Measurements from ENCODE around the gene FBRSL1. TPM values are rescaled to one million over a fixed set of nuclear protein-coding genes. Genes with fewer than 3 reads are reported as not detected.
"Not testable (repeated sequence)": the region's sequence is repeated elsewhere in the genome, so short reads cannot be mapped to it uniquely, and the experiment has no call there.

FBRSL1 gene
- total and polyA plus RNA-seq, 2 donors (not counting 1 experiment from before 2014, with no cell fraction given): 62.6 to 112 TPM

DNA sequence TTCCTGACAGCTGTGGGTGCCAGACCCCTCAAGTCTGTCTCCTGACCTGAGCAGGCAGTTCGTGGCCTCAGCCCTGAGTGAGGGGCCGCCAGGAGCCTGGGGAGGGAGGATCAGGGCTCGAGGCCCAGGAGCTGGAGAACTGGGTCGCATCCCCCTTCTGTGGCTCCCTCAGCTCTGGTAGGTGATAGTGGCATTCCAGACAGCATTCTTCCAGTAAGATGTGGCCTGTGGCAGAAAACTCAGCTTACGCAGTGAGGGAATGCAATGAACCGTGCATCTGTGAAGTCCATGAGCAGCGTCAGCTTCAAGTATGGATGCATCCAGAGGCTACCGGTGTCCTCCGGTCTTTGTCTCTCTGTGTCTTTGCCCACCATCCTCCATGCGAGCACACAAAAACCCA, 28.4 kb upstream of the FBRSL1 start:
- H3K27ac Mint-ChIP-seq: peak overlapping the region; percentile 11
- no peaks in the 10 kb centered on the region for H3K9me3 Mint-ChIP-seq (ENCODE audit: insufficient read depth)
- H2AFZ ChIP-seq (ENCODE audit: insufficient read depth, low read depth, low read length, poor library complexity, severe bottlenecking): no peak overlapping the region

DNA sequence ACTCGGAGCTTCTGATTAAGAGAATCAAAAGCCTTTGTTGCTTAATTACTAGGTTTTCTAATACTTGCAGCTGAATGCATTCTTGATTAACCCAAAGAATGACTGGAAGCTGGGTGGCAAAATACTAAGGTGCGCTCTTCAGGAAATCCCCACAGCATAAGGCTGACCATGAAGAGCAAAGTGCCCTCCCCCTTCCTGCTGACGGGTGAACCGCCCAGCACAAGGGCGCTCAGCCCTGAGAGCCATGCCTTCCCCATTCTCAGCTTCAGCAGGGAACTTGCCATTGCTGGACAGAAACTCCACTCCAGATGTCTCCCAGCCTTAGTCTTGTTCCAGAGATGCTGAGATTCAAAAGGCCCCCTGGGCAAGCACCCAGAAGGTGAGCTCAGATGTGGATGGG, 27.2 kb upstream of the FBRSL1 start:
- H3K9me3 Mint-ChIP-seq (ENCODE audit: insufficient read depth): no peaks in the 10 kb centered on the region
- WGBS (ENCODE audit: insufficient coverage): 11% methylated on average over 4 of the region's 5 CpGs
- Histone ChIP-seq H3K27ac (ENCODE audit: low read length in 2 of 2) (peak overlapping the region; percentile 40 to 59), H3K79me2 (ENCODE audit: control insufficient read depth, insufficient read depth, low read length) (peaks cover 7% of the 10 kb centered on the region), H4K20me1 (ENCODE audit: control insufficient read depth, insufficient read depth, low read length, poor library complexity, severe bottlenecking) (no peaks in the 10 kb centered on the region), H3K4me1 (ENCODE audit: control insufficient read depth in 2 of 2, insufficient read depth in 2 of 2, low read length in 2 of 2) (peaks cover 43 to 63% of the 10 kb centered on the region in 2 donors), H3K36me3 (replicated peaks in 1 of 2; ENCODE audit: control extremely low read depth in 1 of 2, control insufficient read depth in 1 of 2, extremely low read depth in 1 of 2, insufficient read depth in 2 of 2, low read length in 1 of 2) (no peaks in the 10 kb centered on the region), H3K27me3 (replicated peaks in 1 of 4; ENCODE audit: control extremely low read depth in 1 of 4, control insufficient read depth in 3 of 4, insufficient read depth in 4 of 4, low read length in 3 of 4) (no peaks in the 10 kb centered on the region), H2AFZ (ENCODE audit: insufficient read depth, low read depth, low read length, poor library complexity, severe bottlenecking) (no peak overlapping the region), H3K9me3 (ENCODE audit: control extremely low read depth in 1 of 3, control insufficient read depth in 2 of 3, insufficient read depth in 1 of 3, low read length in 2 of 3) (peaks cover 2 to 42% (median 4%) of the 10 kb centered on the region in 3 donors), H3K9ac (ENCODE audit: low read length) (peak overlapping the region; percentile 4), H3K4me2 (replicated peaks; ENCODE audit: low read depth, low read length, poor library complexity, severe bottlenecking) (peak overlapping the region; percentile 44), H3K4me3 (ENCODE audit: control extremely low read depth in 1 of 5, extremely low read depth in 1 of 5, insufficient read depth in 1 of 5, low read depth in 2 of 5, low read length in 4 of 5) (peak overlapping the region in 1 of 5 experiments; percentile 31)
- POLR2A ChIA-PET: interaction anchor here (0.9 kb wide), 1 partner anchor 25 kb away, joined by 3 read pairs; no protein-coding TSS in a partner anchor
- peak; percentile 72 for DNase-seq
- no peak overlapping the region for H3K27ac Mint-ChIP-seq
- CTCF ChIA-PET: interaction anchor here (1.0 to 1.3 kb wide), 5 partner anchors 12 to 61 kb away, joined by 3 to 7 read pairs (median 3); no protein-coding TSS in a partner anchor
- ATAC-seq (ENCODE audit: low read depth): peak; percentile 85
- TF ChIP-seq, protein P1, sequence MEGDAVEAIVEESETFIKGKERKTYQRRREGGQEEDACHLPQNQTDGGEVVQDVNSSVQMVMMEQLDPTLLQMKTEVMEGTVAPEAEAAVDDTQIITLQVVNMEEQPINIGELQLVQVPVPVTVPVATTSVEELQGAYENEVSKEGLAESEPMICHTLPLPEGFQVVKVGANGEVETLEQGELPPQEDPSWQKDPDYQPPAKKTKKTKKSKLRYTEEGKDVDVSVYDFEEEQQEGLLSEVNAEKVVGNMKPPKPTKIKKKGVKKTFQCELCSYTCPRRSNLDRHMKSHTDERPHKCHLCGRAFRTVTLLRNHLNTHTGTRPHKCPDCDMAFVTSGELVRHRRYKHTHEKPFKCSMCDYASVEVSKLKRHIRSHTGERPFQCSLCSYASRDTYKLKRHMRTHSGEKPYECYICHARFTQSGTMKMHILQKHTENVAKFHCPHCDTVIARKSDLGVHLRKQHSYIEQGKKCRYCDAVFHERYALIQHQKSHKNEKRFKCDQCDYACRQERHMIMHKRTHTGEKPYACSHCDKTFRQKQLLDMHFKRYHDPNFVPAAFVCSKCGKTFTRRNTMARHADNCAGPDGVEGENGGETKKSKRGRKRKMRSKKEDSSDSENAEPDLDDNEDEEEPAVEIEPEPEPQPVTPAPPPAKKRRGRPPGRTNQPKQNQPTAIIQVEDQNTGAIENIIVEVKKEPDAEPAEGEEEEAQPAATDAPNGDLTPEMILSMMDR (IDR thresholded peaks at IDR 0.05): no peak
- no peak for TF ChIP-seq EZH2 (IDR thresholded peaks at IDR 0.05; ENCODE audit: borderline replicate concordance, insufficient read depth, low read depth, low read length, poor library complexity, severe bottlenecking)
- intact Hi-C loops (cut with micrococcal nuclease): no loop called here
- peaks cover 32% of the 10 kb centered on the region for H3K4me1 Mint-ChIP-seq
- no peak overlapping the region for H3K4me3 Mint-ChIP-seq
- H3K27me3 Mint-ChIP-seq: no peaks in the 10 kb centered on the region

More for the DNA sequence above, 28.4 kb upstream of the FBRSL1 start:
- no peak for TF ChIP-seq EZH2 (IDR thresholded peaks at IDR 0.05; ENCODE audit: borderline replicate concordance, insufficient read depth, low read depth, low read length, poor library complexity, severe bottlenecking)
- TF ChIP-seq, protein P1 (IDR thresholded peaks at IDR 0.05): no peak
- no peak overlapping the region for H3K4me3 ChIP-seq (ENCODE audit: control extremely low read depth in 1 of 5, extremely low read depth in 1 of 5, insufficient read depth in 1 of 5, low read depth in 2 of 5, low read length in 4 of 5)
- no peak for ATAC-seq (ENCODE audit: low read depth)
- DNase-seq: no peak
- no peak overlapping the region for H3K4me2 ChIP-seq (replicated peaks; ENCODE audit: low read depth, low read length, poor library complexity, severe bottlenecking)
- intact Hi-C loops (cut with micrococcal nuclease): no loop called here
- no peaks in the 10 kb centered on the region for H3K36me3 ChIP-seq (replicated peaks in 1 of 2; ENCODE audit: control extremely low read depth in 1 of 2, control insufficient read depth in 1 of 2, extremely low read depth in 1 of 2, insufficient read depth in 2 of 2, low read length in 1 of 2)
- H3K79me2 ChIP-seq (ENCODE audit: control insufficient read depth, insufficient read depth, low read length): peaks cover 7% of the 10 kb centered on the region
- H4K20me1 ChIP-seq (ENCODE audit: control insufficient read depth, insufficient read depth, low read length, poor library complexity, severe bottlenecking): no peaks in the 10 kb centered on the region
- peaks cover 2 to 37% (median 4%) of the 10 kb centered on the region in 3 donors for H3K9me3 ChIP-seq (ENCODE audit: control extremely low read depth in 1 of 3, control insufficient read depth in 2 of 3, insufficient read depth in 1 of 3, low read length in 2 of 3)
- Mint-ChIP-seq H3K27me3 (no peaks in the 10 kb centered on the region), H3K4me3 (no peak overlapping the region), H3K4me1 (peaks cover 22% of the 10 kb centered on the region)
- no peaks in the 10 kb centered on the region for H3K27me3 ChIP-seq (replicated peaks in 1 of 4; ENCODE audit: control extremely low read depth in 1 of 4, control insufficient read depth in 3 of 4, insufficient read depth in 4 of 4, low read length in 3 of 4)
- ChIA-PET CTCF (interaction anchor here (0.9 to 1.4 kb wide), 4 partner anchors 15 to 46 kb away, joined by 3 to 6 read pairs (median 4); no protein-coding TSS in a partner anchor), POLR2A (interaction anchor here (0.6 to 0.8 kb wide), 2 partner anchors 8 to 12 kb away, joined by 3 to 4 read pairs; no protein-coding TSS in a partner anchor)
- no peak overlapping the region for H3K9ac ChIP-seq (ENCODE audit: low read length)
- H3K4me1 ChIP-seq (ENCODE audit: control insufficient read depth in 2 of 2, insufficient read depth in 2 of 2, low read length in 2 of 2): peaks cover 30 to 50% of the 10 kb centered on the region in 2 donors
- no peak overlapping the region for H3K27ac ChIP-seq (ENCODE audit: low read length in 2 of 2)
- WGBS (ENCODE audit: insufficient coverage): 99% methylated on average over 10 of the region's 10 CpGs

DNA sequence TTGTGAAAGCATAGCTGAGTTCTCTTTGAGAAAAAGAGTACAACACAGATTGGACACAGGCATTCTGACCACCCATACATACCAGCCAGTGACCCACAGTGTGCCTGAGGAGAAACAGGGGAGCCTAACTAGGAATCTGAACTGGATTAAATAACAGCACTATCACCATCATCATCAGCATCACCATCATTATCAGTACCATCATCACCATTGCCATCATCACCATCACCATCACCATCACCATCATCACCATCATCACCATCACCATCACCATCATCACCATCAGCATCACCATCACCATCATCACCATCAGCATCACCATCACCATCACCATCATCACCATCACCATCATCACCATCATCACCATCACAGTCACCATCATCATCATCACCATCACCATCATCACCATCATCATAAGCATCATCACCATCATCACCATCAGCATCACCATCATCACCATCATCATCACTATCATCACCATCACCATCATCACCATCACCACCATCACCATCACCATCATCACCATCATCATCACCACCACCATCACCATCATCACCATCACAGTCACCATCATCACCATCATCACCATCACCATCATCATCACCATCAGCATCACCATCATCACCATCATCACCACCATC, 26.5 kb upstream of the FBRSL1 start:
- DNase-seq; H3K27me3 Mint-ChIP-seq; H3K4me3 Mint-ChIP-seq; intact Hi-C loops (cut with micrococcal nuclease); H3K27me3 ChIP-seq (replicated peaks in 1 of 4; ENCODE audit: control extremely low read depth in 1 of 4, control insufficient read depth in 3 of 4, insufficient read depth in 4 of 4, low read length in 3 of 4); H3K9ac ChIP-seq (ENCODE audit: low read length); H3K27ac Mint-ChIP-seq; H3K79me2 ChIP-seq (ENCODE audit: control insufficient read depth, insufficient read depth, low read length); ATAC-seq (ENCODE audit: low read depth); H2AFZ ChIP-seq (ENCODE audit: insufficient read depth, low read depth, low read length, poor library complexity, severe bottlenecking); H3K36me3 ChIP-seq (replicated peaks in 1 of 2; ENCODE audit: control extremely low read depth in 1 of 2, control insufficient read depth in 1 of 2, extremely low read depth in 1 of 2, insufficient read depth in 2 of 2, low read length in 1 of 2); H4K20me1 ChIP-seq (ENCODE audit: control insufficient read depth, insufficient read depth, low read length, poor library complexity, severe bottlenecking); H3K9me3 Mint-ChIP-seq (ENCODE audit: insufficient read depth): not testable (repeated sequence)
- H3K4me2 ChIP-seq (replicated peaks; ENCODE audit: low read depth, low read length, poor library complexity, severe bottlenecking): peak overlapping the region; percentile 44
- peak overlapping the region; percentile 40 to 59 for H3K27ac ChIP-seq (ENCODE audit: low read length in 2 of 2)
- peaks cover 2 to 42% (median 4%) of the 10 kb centered on the region in 3 donors for H3K9me3 ChIP-seq (ENCODE audit: control extremely low read depth in 1 of 3, control insufficient read depth in 2 of 3, insufficient read depth in 1 of 3, low read length in 2 of 3)
- peaks cover 38% of the 10 kb centered on the region for H3K4me1 Mint-ChIP-seq
- H3K4me1 ChIP-seq (ENCODE audit: control insufficient read depth in 2 of 2, insufficient read depth in 2 of 2, low read length in 2 of 2): peaks cover 49 to 69% of the 10 kb centered on the region in 2 donors
- peak overlapping the region in 1 of 5 experiments; percentile 31 for H3K4me3 ChIP-seq (ENCODE audit: control extremely low read depth in 1 of 5, extremely low read depth in 1 of 5, insufficient read depth in 1 of 5, low read depth in 2 of 5, low read length in 4 of 5)
- POLR2A ChIA-PET: interaction anchor here (0.9 kb wide), 1 partner anchor 25 kb away, joined by 3 read pairs; no protein-coding TSS in a partner anchor
- CTCF ChIA-PET: interaction anchor here (1.0 to 1.3 kb wide), 5 partner anchors 13 to 61 kb away, joined by 3 to 7 read pairs (median 3); no protein-coding TSS in a partner anchor
